Measurements from ENCODE around the gene KIF9.

GRCh38 chr3:47273564-47273963 lies 9.0 kb downstream of the KIF9 start:
- TF ChIP-seq POLR2AphosphoS5 (IDR thresholded peaks at IDR 0.05; ENCODE audit: borderline replicate concordance, low read depth, low read length) (no peak), EZH2 (IDR thresholded peaks at IDR 0.05) (no peak)

All from SK-N-MC (cell line).